GM23338 (cell line): ENCODE data around the gene SERPINA3.

Experiments
- CREB1 ChIP-seq: fragments of 250-450 bp; sonication (Bioruptor Pico); IDR thresholded peaks from 2 replicates; pipeline ENCODE4 v1.5.0; 2020; ENCODE audit warnings: low read depth, mild to moderate bottlenecking, moderate library complexity
- EZH2 ChIP-seq: fragments of 200-600 bp; sonication (generic); IDR thresholded peaks from one replicate; pipeline ENCODE4 v1.8.0; 2017; ENCODE audit warnings: antibody characterized with exemption, mild to moderate bottlenecking, low read depth; ENCODE audit not compliant: unreplicated experiment
- EZH2phosphoT487 ChIP-seq: fragments of 200-600 bp; sonication (generic); IDR thresholded peaks from one replicate; pipeline ENCODE4 v1.8.1; 2018; ENCODE audit warnings: antibody characterized with exemption; ENCODE audit not compliant: unreplicated experiment
- JUNB ChIP-seq: IDR thresholded peaks from one replicate; pipeline ENCODE4 v1.6.1; 2016; ENCODE audit warnings: antibody characterized with exemption; ENCODE audit not compliant: unreplicated experiment
- NANOG ChIP-seq: IDR thresholded peaks from 2 replicates; pipeline ENCODE4 v1.6.1; 2016; ENCODE audit warnings: antibody characterized with exemption, borderline replicate concordance
- POLR2AphosphoS5 ChIP-seq: IDR thresholded peaks from 2 replicates; pipeline ENCODE4 v1.6.1; 2016; ENCODE audit warnings: antibody characterized with exemption, low read depth
- STAT1 ChIP-seq: IDR thresholded peaks from one replicate; pipeline ENCODE4 v1.6.1; 2016; ENCODE audit warnings: antibody characterized with exemption; ENCODE audit not compliant: unreplicated experiment
- ZNF114 ChIP-seq: fragments of 250-450 bp; sonication (Bioruptor Pico); IDR thresholded peaks from 2 replicates; pipeline ENCODE4 v1.5.0; 2020; ENCODE audit warnings: mild to moderate bottlenecking, moderate library complexity
- ZNF331 ChIP-seq: fragments of 250-450 bp; sonication (Bioruptor Pico); IDR thresholded peaks from 2 replicates; pipeline ENCODE4 v1.5.0; 2020; ENCODE audit warnings: low read depth, mild to moderate bottlenecking, moderate library complexity
- TF ChIP-seq, protein P1 (sequence below), 2 experiments: fragments of 200-600 bp in 1 of 2; sonication (generic) in 1 of 2; conservative IDR thresholded peaks; 2 replicates each; pipeline versions ENCODE4 v1.5.1 to v1.6.1; 2016 to 2017; ENCODE audit warnings: antibody characterized with exemption in 2 of 2, low read depth in 2 of 2, mild to moderate bottlenecking in 2 of 2, moderate library complexity in 1 of 2
- TF ChIP-seq, protein P2 (sequence below): IDR thresholded peaks from one replicate; pipeline ENCODE4 v1.6.1; 2018; ENCODE audit warnings: antibody characterized with exemption; ENCODE audit not compliant: unreplicated experiment
- TF ChIP-seq, protein P3 (sequence below): IDR thresholded peaks from 2 replicates; pipeline ENCODE4 v1.6.1; 2016; ENCODE audit warnings: antibody characterized with exemption
- TF ChIP-seq, protein P4 (sequence below): fragments of 250-450 bp; sonication (Bioruptor Pico); IDR thresholded peaks from 2 replicates; pipeline ENCODE4 v1.5.0; 2020; ENCODE audit warnings: mild to moderate bottlenecking, moderate library complexity

DNA sequence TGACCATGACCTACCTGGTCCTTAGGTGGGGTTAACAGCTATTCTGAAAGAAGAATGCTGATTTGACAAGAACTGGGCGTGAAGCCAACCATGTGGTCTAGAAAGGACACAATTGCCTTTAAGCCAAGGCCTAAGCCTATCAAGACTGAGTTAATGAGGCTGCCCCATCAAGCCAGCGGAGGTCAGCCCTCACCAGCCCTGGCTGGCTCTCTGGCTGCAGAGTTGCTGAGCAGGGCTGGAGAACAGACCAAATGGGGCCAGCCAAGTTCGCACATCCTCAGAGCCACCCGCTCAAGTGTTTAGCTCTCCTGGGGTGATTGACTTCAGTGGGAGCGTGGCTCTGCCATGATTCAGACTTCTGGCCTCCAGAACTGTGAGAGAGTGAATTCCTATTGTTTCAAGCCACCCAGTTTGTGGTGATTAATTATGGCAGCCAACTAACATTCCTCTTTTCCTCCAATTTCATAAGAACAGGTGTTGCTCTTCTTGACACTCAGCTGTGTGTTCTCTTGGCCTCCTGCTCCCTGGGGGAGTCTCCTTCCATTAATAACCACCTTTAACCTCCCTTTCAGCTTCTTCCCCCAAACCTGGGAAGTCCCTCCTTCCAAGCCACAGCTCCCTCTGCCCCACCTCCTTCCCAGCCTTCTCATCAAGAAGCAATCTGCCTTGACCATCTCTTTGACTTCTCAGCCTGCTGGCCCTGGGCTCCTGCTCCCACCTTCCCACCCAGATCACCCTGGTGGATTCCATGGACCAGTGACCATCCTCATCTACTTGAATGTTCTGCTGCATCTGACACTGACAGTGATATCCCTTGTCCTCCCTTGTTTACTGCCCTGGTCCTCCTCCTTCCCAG, 36.2 kb upstream of the SERPINA3 start:
- TF ChIP-seq POLR2AphosphoS5, result no peak
- TF ChIP-seq, protein P1, sequence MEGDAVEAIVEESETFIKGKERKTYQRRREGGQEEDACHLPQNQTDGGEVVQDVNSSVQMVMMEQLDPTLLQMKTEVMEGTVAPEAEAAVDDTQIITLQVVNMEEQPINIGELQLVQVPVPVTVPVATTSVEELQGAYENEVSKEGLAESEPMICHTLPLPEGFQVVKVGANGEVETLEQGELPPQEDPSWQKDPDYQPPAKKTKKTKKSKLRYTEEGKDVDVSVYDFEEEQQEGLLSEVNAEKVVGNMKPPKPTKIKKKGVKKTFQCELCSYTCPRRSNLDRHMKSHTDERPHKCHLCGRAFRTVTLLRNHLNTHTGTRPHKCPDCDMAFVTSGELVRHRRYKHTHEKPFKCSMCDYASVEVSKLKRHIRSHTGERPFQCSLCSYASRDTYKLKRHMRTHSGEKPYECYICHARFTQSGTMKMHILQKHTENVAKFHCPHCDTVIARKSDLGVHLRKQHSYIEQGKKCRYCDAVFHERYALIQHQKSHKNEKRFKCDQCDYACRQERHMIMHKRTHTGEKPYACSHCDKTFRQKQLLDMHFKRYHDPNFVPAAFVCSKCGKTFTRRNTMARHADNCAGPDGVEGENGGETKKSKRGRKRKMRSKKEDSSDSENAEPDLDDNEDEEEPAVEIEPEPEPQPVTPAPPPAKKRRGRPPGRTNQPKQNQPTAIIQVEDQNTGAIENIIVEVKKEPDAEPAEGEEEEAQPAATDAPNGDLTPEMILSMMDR (conservative IDR thresholded peaks at IDR 0.05; ENCODE audit: low read depth in 2 of 2), result no peak
- TF ChIP-seq ZNF331 (CRISPR knock-in tag), result no peak
- no peak for TF ChIP-seq EZH2
- no peak for TF ChIP-seq CREB1 (CRISPR knock-in tag)
- no peak for TF ChIP-seq EZH2phosphoT487
- TF ChIP-seq, protein P2, sequence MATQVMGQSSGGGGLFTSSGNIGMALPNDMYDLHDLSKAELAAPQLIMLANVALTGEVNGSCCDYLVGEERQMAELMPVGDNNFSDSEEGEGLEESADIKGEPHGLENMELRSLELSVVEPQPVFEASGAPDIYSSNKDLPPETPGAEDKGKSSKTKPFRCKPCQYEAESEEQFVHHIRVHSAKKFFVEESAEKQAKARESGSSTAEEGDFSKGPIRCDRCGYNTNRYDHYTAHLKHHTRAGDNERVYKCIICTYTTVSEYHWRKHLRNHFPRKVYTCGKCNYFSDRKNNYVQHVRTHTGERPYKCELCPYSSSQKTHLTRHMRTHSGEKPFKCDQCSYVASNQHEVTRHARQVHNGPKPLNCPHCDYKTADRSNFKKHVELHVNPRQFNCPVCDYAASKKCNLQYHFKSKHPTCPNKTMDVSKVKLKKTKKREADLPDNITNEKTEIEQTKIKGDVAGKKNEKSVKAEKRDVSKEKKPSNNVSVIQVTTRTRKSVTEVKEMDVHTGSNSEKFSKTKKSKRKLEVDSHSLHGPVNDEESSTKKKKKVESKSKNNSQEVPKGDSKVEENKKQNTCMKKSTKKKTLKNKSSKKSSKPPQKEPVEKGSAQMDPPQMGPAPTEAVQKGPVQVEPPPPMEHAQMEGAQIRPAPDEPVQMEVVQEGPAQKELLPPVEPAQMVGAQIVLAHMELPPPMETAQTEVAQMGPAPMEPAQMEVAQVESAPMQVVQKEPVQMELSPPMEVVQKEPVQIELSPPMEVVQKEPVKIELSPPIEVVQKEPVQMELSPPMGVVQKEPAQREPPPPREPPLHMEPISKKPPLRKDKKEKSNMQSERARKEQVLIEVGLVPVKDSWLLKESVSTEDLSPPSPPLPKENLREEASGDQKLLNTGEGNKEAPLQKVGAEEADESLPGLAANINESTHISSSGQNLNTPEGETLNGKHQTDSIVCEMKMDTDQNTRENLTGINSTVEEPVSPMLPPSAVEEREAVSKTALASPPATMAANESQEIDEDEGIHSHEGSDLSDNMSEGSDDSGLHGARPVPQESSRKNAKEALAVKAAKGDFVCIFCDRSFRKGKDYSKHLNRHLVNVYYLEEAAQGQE, result no peak
- TF ChIP-seq, protein P3, sequence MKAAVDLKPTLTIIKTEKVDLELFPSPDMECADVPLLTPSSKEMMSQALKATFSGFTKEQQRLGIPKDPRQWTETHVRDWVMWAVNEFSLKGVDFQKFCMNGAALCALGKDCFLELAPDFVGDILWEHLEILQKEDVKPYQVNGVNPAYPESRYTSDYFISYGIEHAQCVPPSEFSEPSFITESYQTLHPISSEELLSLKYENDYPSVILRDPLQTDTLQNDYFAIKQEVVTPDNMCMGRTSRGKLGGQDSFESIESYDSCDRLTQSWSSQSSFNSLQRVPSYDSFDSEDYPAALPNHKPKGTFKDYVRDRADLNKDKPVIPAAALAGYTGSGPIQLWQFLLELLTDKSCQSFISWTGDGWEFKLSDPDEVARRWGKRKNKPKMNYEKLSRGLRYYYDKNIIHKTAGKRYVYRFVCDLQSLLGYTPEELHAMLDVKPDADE, result no peak
- no peak for TF ChIP-seq STAT1
- no peak for TF ChIP-seq JUNB
- no peak for TF ChIP-seq ZNF114 (CRISPR knock-in tag)
- TF ChIP-seq, protein P4, sequence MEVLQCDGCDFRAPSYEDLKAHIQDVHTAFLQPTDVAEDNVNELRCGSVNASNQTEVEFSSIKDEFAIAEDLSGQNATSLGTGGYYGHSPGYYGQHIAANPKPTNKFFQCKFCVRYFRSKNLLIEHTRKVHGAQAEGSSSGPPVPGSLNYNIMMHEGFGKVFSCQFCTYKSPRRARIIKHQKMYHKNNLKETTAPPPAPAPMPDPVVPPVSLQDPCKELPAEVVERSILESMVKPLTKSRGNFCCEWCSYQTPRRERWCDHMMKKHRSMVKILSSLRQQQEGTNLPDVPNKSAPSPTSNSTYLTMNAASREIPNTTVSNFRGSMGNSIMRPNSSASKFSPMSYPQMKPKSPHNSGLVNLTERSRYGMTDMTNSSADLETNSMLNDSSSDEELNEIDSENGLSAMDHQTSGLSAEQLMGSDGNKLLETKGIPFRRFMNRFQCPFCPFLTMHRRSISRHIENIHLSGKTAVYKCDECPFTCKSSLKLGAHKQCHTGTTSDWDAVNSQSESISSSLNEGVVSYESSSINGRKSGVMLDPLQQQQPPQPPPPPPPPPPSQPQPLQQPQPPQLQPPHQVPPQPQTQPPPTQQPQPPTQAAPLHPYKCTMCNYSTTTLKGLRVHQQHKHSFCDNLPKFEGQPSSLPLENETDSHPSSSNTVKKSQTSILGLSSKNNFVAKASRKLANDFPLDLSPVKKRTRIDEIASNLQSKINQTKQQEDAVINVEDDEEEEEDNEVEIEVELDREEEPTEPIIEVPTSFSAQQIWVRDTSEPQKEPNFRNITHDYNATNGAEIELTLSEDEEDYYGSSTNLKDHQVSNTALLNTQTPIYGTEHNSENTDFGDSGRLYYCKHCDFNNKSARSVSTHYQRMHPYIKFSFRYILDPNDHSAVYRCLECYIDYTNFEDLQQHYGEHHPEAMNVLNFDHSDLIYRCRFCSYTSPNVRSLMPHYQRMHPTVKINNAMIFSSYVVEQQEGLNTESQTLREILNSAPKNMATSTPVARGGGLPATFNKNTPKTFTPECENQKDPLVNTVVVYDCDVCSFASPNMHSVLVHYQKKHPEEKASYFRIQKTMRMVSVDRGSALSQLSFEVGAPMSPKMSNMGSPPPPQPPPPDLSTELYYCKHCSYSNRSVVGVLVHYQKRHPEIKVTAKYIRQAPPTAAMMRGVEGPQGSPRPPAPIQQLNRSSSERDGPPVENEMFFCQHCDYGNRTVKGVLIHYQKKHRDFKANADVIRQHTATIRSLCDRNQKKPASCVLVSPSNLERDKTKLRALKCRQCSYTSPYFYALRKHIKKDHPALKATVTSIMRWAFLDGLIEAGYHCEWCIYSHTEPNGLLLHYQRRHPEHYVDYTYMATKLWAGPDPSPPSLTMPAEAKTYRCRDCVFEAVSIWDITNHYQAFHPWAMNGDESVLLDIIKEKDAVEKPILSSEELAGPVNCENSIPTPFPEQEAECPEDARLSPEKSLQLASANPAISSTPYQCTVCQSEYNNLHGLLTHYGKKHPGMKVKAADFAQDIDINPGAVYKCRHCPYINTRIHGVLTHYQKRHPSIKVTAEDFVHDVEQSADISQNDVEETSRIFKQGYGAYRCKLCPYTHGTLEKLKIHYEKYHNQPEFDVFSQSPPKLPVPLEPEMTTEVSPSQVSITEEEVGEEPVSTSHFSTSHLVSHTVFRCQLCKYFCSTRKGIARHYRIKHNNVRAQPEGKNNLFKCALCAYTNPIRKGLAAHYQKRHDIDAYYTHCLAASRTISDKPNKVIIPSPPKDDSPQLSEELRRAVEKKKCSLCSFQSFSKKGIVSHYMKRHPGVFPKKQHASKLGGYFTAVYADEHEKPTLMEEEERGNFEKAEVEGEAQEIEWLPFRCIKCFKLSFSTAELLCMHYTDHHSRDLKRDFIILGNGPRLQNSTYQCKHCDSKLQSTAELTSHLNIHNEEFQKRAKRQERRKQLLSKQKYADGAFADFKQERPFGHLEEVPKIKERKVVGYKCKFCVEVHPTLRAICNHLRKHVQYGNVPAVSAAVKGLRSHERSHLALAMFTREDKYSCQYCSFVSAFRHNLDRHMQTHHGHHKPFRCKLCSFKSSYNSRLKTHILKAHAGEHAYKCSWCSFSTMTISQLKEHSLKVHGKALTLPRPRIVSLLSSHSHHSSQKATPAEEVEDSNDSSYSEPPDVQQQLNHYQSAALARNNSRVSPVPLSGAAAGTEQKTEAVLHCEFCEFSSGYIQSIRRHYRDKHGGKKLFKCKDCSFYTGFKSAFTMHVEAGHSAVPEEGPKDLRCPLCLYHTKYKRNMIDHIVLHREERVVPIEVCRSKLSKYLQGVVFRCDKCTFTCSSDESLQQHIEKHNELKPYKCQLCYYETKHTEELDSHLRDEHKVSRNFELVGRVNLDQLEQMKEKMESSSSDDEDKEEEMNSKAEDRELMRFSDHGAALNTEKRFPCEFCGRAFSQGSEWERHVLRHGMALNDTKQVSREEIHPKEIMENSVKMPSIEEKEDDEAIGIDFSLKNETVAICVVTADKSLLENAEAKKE, result no peak
- no peak for TF ChIP-seq NANOG
